WTC11 (cell line): ENCODE results near the gene PIWIL4. TPM values are rescaled to one million over a fixed set of nuclear protein-coding genes. Genes with fewer than 3 reads are reported as not detected.

Source experiments
- ATAC-seq: fragments of 200-7000 bp; cut with Tn5 transposase; 2 replicates; pipeline ENCODE4 v1.10.0; 2021; ENCODE audit warnings: mild to moderate bottlenecking, moderate library complexity
- CTCF ChIA-PET: fragments of 300-600 bp; sonication (Branson Sonifier 250); formaldehyde crosslinking; loops from one replicate; lab custom pipeline; 2021; ENCODE audit warnings: antibody characterized with exemption; lab: Charles Lee
- POLR2A ChIA-PET: fragments of 350-600 bp; sonication (Branson Sonifier 250); formaldehyde crosslinking; loops from one replicate; lab custom pipeline; 2021; ENCODE audit warnings: antibody characterized with exemption; lab: Charles Lee
- DNase-seq: peaks from one replicate; pipeline ENCODE4 v3.0.0; 2021; ENCODE audit warnings: low spot score
- H3K27ac Mint-ChIP-seq: 2 replicates; pipeline ENCODE4 v1.8.0; 2021; ENCODE audit warnings: mixed read lengths
- H3K27me3 Mint-ChIP-seq: 2 replicates; pipeline ENCODE4 v1.8.0; 2021; ENCODE audit warnings: low read depth, mild to moderate bottlenecking, moderate library complexity, mixed read lengths
- H3K36me3 Mint-ChIP-seq: 2 replicates; pipeline ENCODE4 v1.8.0; 2021; ENCODE audit warnings: mixed read lengths
- H3K4me1 Mint-ChIP-seq: 2 replicates; pipeline ENCODE4 v1.8.0; 2022; ENCODE audit warnings: mixed read lengths
- H3K4me3 Mint-ChIP-seq: 2 replicates; pipeline ENCODE4 v1.8.0; 2021; ENCODE audit warnings: mild to moderate bottlenecking, moderate library complexity, mixed read lengths
- H3K9me3 Mint-ChIP-seq: 2 replicates; pipeline ENCODE4 v1.8.0; 2021; ENCODE audit warnings: mixed read lengths
- AR ChIP-seq: fragments of 250-450 bp; sonication (Bioruptor Pico); IDR thresholded peaks from 2 replicates; pipeline ENCODE4 v1.9.0; 2021; ENCODE audit warnings: mild to moderate bottlenecking
- ARID4B ChIP-seq: sonication (generic); formaldehyde crosslinking; IDR thresholded peaks from 2 replicates; pipeline ENCODE4 v1.8.0; 2023; ENCODE audit warnings: missing genetic modification reagents, mild to moderate bottlenecking, borderline replicate concordance
- ATF3 ChIP-seq: sonication (generic); formaldehyde crosslinking; conservative IDR thresholded peaks from 2 replicates; pipeline ENCODE4 v1.8.1; 2022; ENCODE audit warnings: mild to moderate bottlenecking, missing genetic modification reagents
- EMX1 ChIP-seq: fragments of 250-450 bp; sonication (Bioruptor Pico); IDR thresholded peaks from 2 replicates; pipeline ENCODE4 v1.8.0; 2021; ENCODE audit warnings: mild to moderate bottlenecking
- ESRRA ChIP-seq: sonication (generic); formaldehyde crosslinking; IDR thresholded peaks from 2 replicates; pipeline ENCODE4 v1.8.1; 2022; ENCODE audit warnings: mild to moderate bottlenecking, missing genetic modification reagents, borderline replicate concordance
- FOXP1 ChIP-seq: sonication (generic); formaldehyde crosslinking; IDR thresholded peaks from 2 replicates; pipeline ENCODE4 v1.8.0; 2022; ENCODE audit warnings: missing genetic modification reagents, mild to moderate bottlenecking, moderate library complexity, borderline replicate concordance
- GABPB1 ChIP-seq: sonication (generic); formaldehyde crosslinking; IDR thresholded peaks from 2 replicates; pipeline ENCODE4 v1.8.1; 2023; ENCODE audit warnings: mild to moderate bottlenecking, missing genetic modification reagents
- IRF2 ChIP-seq: sonication (generic); formaldehyde crosslinking; IDR thresholded peaks from 2 replicates; pipeline ENCODE4 v1.8.0; 2022; ENCODE audit warnings: low read depth, missing genetic modification reagents, borderline replicate concordance
- JAZF1 ChIP-seq: fragments of 250-450 bp; sonication (Bioruptor Pico); IDR thresholded peaks from 2 replicates; pipeline ENCODE4 v1.9.0; 2021; ENCODE audit warnings: moderate library complexity, mild to moderate bottlenecking, inconsistent platforms
- KAT7 ChIP-seq: sonication (generic); formaldehyde crosslinking; IDR thresholded peaks from 2 replicates; pipeline ENCODE4 v1.8.1; 2023; ENCODE audit warnings: missing genetic modification reagents, mild to moderate bottlenecking, borderline replicate concordance
- NFE2L1 ChIP-seq: sonication (generic); formaldehyde crosslinking; IDR thresholded peaks from 2 replicates; pipeline ENCODE4 v1.8.1; 2023; ENCODE audit warnings: missing genetic modification reagents
- NR2C2 ChIP-seq: sonication (generic); formaldehyde crosslinking; IDR thresholded peaks from 2 replicates; pipeline ENCODE4 v1.8.0; 2022; ENCODE audit warnings: mild to moderate bottlenecking, missing genetic modification reagents
- PRRX2 ChIP-seq: fragments of 250-450 bp; sonication (Bioruptor Pico); IDR thresholded peaks from 2 replicates; pipeline ENCODE4 v1.8.0; 2021; ENCODE audit warnings: mild to moderate bottlenecking
- SMAD4 ChIP-seq: sonication (generic); formaldehyde crosslinking; IDR thresholded peaks from 2 replicates; pipeline ENCODE4 v1.8.0; 2022; ENCODE audit warnings: mild to moderate bottlenecking, missing genetic modification reagents
- SOX15 ChIP-seq: fragments of 250-450 bp; sonication (Bioruptor Pico); IDR thresholded peaks from 2 replicates; pipeline ENCODE4 v1.9.0; 2021; ENCODE audit warnings: mild to moderate bottlenecking
- TCF7 ChIP-seq: sonication (generic); formaldehyde crosslinking; IDR thresholded peaks from 2 replicates; pipeline ENCODE4 v1.8.0; 2022; ENCODE audit warnings: mild to moderate bottlenecking, low read depth, missing genetic modification reagents, moderate library complexity
- TEAD1 ChIP-seq: sonication (generic); formaldehyde crosslinking; IDR thresholded peaks from 2 replicates; pipeline ENCODE4 v1.8.0; 2022; ENCODE audit warnings: mild to moderate bottlenecking, missing genetic modification reagents
- TP53 ChIP-seq: sonication (generic); formaldehyde crosslinking; IDR thresholded peaks from 2 replicates; pipeline ENCODE4 v1.8.1; 2023; ENCODE audit warnings: mild to moderate bottlenecking, missing genetic modification reagents
- ZNF263 ChIP-seq: sonication (generic); formaldehyde crosslinking; IDR thresholded peaks from 2 replicates; pipeline ENCODE4 v1.8.1; 2022; ENCODE audit warnings: low read depth, mild to moderate bottlenecking, moderate library complexity, missing genetic modification reagents
- total RNA-seq: library from RNA; stranded (reverse); gene quantifications from 3 replicates; pipeline ENCODE4 v1.2.3, GENCODE V29; 2021
- TF ChIP-seq, protein P1 (sequence below): sonication (generic); formaldehyde crosslinking; IDR thresholded peaks from 2 replicates; pipeline ENCODE4 v1.8.0; 2022; ENCODE audit warnings: mild to moderate bottlenecking, missing genetic modification reagents
- TF ChIP-seq, protein P2 (sequence below): sonication (generic); formaldehyde crosslinking; IDR thresholded peaks from 2 replicates; pipeline ENCODE4 v1.8.1; 2022; ENCODE audit warnings: missing genetic modification reagents, borderline replicate concordance

The PIWIL4 gene
- total RNA-seq, 1 experiment from 2014 or later: 0.33 TPM

DNA sequence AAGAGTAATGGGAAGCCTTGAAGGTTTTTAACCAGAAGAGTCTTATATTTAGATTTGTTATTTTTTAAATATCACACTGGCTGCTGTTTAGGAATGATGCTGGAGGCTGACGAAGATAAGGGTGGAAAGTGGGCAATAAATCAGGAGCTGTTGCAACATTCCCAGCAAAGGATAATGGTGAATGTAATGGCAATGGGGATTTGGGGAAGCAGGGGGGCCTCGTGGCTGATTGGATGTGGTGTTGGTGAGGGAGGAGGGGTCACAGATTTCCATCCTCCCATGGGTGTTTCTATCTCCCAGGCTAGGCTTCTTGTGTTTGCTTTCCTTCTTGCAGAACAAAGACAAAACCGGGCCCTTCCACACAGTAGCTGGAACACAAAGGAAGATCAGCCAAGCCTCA, 80.8 kb downstream of the PIWIL4 start:
- CTCF ChIA-PET: interaction anchor here (1.0 to 1.2 kb wide), 3 partner anchors 25 to 119 kb away, joined by 3 to 4 read pairs (median 3); no protein-coding TSS in a partner anchor
- TF ChIP-seq NFE2L1 (CRISPR knock-in tag) (no peak), FOXP1 (CRISPR knock-in tag) (no peak), TP53 (CRISPR knock-in tag) (no peak), ZNF263 (CRISPR knock-in tag) (no peak), NR2C2 (CRISPR knock-in tag) (no peak), SMAD4 (CRISPR knock-in tag) (no peak), IRF2 (CRISPR knock-in tag) (no peak), PRRX2 (no peak), GABPB1 (CRISPR knock-in tag) (no peak), EMX1 (CRISPR knock-in tag) (no peak), KAT7 (CRISPR knock-in tag) (no peak), ARID4B (no peak)
- TF ChIP-seq, protein P1, sequence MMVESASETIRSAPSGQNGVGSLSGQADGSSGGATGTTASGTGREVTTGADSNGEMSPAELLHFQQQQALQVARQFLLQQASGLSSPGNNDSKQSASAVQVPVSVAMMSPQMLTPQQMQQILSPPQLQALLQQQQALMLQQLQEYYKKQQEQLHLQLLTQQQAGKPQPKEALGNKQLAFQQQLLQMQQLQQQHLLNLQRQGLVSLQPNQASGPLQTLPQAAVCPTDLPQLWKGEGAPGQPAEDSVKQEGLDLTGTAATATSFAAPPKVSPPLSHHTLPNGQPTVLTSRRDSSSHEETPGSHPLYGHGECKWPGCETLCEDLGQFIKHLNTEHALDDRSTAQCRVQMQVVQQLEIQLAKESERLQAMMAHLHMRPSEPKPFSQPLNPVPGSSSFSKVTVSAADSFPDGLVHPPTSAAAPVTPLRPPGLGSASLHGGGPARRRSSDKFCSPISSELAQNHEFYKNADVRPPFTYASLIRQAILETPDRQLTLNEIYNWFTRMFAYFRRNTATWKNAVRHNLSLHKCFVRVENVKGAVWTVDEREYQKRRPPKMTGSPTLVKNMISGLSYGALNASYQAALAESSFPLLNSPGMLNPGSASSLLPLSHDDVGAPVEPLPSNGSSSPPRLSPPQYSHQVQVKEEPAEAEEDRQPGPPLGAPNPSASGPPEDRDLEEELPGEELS (CRISPR knock-in tag): no peak
- ATAC-seq (peak; percentile 10; the same call in 1 of the 2 replicates), DNase-seq (no peak)
- H3K4me1 Mint-ChIP-seq: peaks cover 88% of the 10 kb centered on the region
- peaks cover 83% of the 10 kb centered on the region for H3K36me3 Mint-ChIP-seq
- peak overlapping the region; percentile 91 for H3K27ac Mint-ChIP-seq
- peak overlapping the region; percentile 82 for H3K4me3 Mint-ChIP-seq
- H3K27me3 Mint-ChIP-seq: no peaks in the 10 kb centered on the region; the same call in 1 of the 2 replicates
- no peaks in the 10 kb centered on the region for H3K9me3 Mint-ChIP-seq
- POLR2A ChIA-PET: interaction anchor here (1.0 to 2.0 kb wide), 2 partner anchors 9 to 93 kb away, joined by 4 to 12 read pairs; no protein-coding TSS in a partner anchor

DNA sequence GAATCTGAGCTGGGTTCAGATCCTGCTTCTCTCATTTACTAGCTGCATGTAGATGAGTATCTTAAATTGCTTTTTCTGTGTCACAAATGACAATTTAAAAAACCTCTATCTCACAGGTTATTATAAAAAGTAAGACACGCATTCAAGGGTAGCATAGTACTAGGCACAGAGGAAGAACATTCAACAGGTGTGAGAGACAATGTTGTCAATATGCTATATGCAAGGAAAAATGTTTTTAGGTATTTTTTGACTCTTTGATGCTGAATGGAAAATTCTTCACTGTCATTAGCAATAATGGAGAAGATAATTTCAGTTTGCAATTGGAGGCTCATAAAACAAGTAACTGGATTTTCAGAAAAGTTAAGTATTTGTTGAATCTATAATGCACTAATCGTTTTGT, 81.6 kb downstream of the PIWIL4 start:
- no peak for ATAC-seq

More for the DNA sequence above, 81.6 kb downstream of the PIWIL4 start:
- no peaks in the 10 kb centered on the region for H3K27me3 Mint-ChIP-seq
- H3K4me1 Mint-ChIP-seq: peaks cover 89% of the 10 kb centered on the region
- peaks cover 84% of the 10 kb centered on the region for H3K36me3 Mint-ChIP-seq
- TF ChIP-seq, protein P2, sequence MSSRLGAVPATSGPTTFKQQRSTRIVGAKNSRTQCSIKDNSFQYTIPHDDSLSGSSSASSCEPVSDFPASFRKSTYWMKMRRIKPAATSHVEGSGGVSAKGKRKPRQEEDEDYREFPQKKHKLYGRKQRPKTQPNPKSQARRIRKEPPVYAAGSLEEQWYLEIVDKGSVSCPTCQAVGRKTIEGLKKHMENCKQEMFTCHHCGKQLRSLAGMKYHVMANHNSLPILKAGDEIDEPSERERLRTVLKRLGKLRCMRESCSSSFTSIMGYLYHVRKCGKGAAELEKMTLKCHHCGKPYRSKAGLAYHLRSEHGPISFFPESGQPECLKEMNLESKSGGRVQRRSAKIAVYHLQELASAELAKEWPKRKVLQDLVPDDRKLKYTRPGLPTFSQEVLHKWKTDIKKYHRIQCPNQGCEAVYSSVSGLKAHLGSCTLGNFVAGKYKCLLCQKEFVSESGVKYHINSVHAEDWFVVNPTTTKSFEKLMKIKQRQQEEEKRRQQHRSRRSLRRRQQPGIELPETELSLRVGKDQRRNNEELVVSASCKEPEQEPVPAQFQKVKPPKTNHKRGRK (CRISPR knock-in tag): no peak
- no peak for TF ChIP-seq SOX15
- TF ChIP-seq TEAD1 (CRISPR knock-in tag): no peak
- no peak for TF ChIP-seq AR (CRISPR knock-in tag)
- TF ChIP-seq ESRRA (CRISPR knock-in tag): no peak
- TF ChIP-seq TCF7 (CRISPR knock-in tag): no peak
- TF ChIP-seq JAZF1 (CRISPR knock-in tag): no peak
- no peak for TF ChIP-seq ATF3 (CRISPR knock-in tag)
- H3K4me3 Mint-ChIP-seq: peak overlapping the region; percentile 82
- ChIA-PET CTCF (interaction anchor here (1.0 to 1.9 kb wide), 3 partner anchors 26 to 119 kb away, joined by 3 to 9 read pairs (median 3); no protein-coding TSS in a partner anchor), POLR2A (interaction anchor here (0.6 to 2.0 kb wide), 3 partner anchors 8 to 798 kb away, joined by 4 to 12 read pairs (median 5); no protein-coding TSS in a partner anchor)
- H3K27ac Mint-ChIP-seq: peak overlapping the region; percentile 91
- H3K9me3 Mint-ChIP-seq: no peaks in the 10 kb centered on the region
- DNase-seq: no peak
